Mesendoderm (in vitro differentiated cells): ENCODE results near the gene CEP112.

Experiments
- DNase-seq: peaks from one replicate; pipeline ENCODE4 v3.0.0; 2013
- H2AK5ac ChIP-seq: 2 replicates; pipeline ENCODE4 v1.6.1; 2013; ENCODE audit warnings: low read length, inconsistent platforms
- H2BK120ac ChIP-seq: 2 replicates; pipeline ENCODE4 v1.6.1; 2013; ENCODE audit warnings: low read depth, mild to moderate bottlenecking, low read length, moderate library complexity, mixed read lengths
- H2BK15ac ChIP-seq: replicated peaks from 2 replicates; pipeline ENCODE4 v1.6.1; 2013; ENCODE audit warnings: low read depth, mild to moderate bottlenecking, moderate library complexity
- H2BK5ac ChIP-seq: 2 replicates; pipeline ENCODE4 v1.6.1; 2013; ENCODE audit warnings: low read length, inconsistent platforms
- H3K18ac ChIP-seq: 2 replicates; pipeline ENCODE4 v1.6.1; 2013; ENCODE audit warnings: mild to moderate bottlenecking, low read length, mixed read lengths
- H3K23ac ChIP-seq: one replicate; pipeline ENCODE4 v1.6.1; 2013; ENCODE audit warnings: low read length
- H3K27ac ChIP-seq: 2 replicates; pipeline ENCODE4 v1.5.1; 2013; ENCODE audit warnings: low read depth, mild to moderate bottlenecking, inconsistent platforms, low read length, moderate library complexity
- H3K27me3 ChIP-seq: 2 replicates; pipeline ENCODE4 v1.6.1; 2013; ENCODE audit warnings: low read length, control low read depth, mild to moderate bottlenecking, inconsistent platforms; ENCODE audit not compliant: insufficient read depth, poor library complexity
- H3K36me3 ChIP-seq: 2 replicates; pipeline ENCODE4 v1.6.1; 2013; ENCODE audit warnings: low read length, inconsistent platforms; ENCODE audit not compliant: control insufficient read depth, insufficient read depth
- H3K4ac ChIP-seq: one replicate; pipeline ENCODE4 v1.6.1; 2013; ENCODE audit warnings: low read depth, mild to moderate bottlenecking, low read length, moderate library complexity
- H3K4me1 ChIP-seq: 2 replicates; pipeline ENCODE4 v1.6.1; 2013; ENCODE audit warnings: low read depth, low read length, inconsistent platforms; ENCODE audit not compliant: control insufficient read depth
- H3K4me2 ChIP-seq: 2 replicates; pipeline ENCODE4 v1.6.1; 2013; ENCODE audit warnings: low read length
- H3K4me3 ChIP-seq: 2 replicates; pipeline ENCODE4 v1.5.1; 2013; ENCODE audit warnings: mild to moderate bottlenecking, low read length
- H3K56ac ChIP-seq: one replicate; pipeline ENCODE4 v1.6.1; 2013; ENCODE audit warnings: low read length
- H3K79me1 ChIP-seq: 2 replicates; pipeline ENCODE4 v1.6.1; 2013; ENCODE audit warnings: low read length, inconsistent platforms
- H3K79me2 ChIP-seq: 2 replicates; pipeline ENCODE4 v1.6.1; 2013; ENCODE audit warnings: mild to moderate bottlenecking, low read length; ENCODE audit not compliant: control insufficient read depth, insufficient read depth
- H3K9ac ChIP-seq: 2 replicates; pipeline ENCODE4 v1.6.1; 2013; ENCODE audit warnings: low read length, inconsistent platforms
- H4K5ac ChIP-seq: one replicate; pipeline ENCODE4 v1.6.1; 2013; ENCODE audit warnings: low read length
- H4K8ac ChIP-seq: one replicate; pipeline ENCODE4 v1.6.1; 2013; ENCODE audit warnings: low read depth, mild to moderate bottlenecking, control low read depth, low read length, moderate library complexity
- WGBS: extraction: QIAGEN DNeasy Blood & Tissue Kit; methylation state at CpG from one replicate; pipeline ENCODE4 v1.1.7; 2013; ENCODE audit warnings: low lambda C conversion rate, missing lambda C conversion rate; ENCODE audit not compliant: insufficient coverage; ENCODE audit errors: extremely low coverage; 5-methylcytosine and 5-hydroxymethylcytosine counted together

Gene CEP112

DNA sequence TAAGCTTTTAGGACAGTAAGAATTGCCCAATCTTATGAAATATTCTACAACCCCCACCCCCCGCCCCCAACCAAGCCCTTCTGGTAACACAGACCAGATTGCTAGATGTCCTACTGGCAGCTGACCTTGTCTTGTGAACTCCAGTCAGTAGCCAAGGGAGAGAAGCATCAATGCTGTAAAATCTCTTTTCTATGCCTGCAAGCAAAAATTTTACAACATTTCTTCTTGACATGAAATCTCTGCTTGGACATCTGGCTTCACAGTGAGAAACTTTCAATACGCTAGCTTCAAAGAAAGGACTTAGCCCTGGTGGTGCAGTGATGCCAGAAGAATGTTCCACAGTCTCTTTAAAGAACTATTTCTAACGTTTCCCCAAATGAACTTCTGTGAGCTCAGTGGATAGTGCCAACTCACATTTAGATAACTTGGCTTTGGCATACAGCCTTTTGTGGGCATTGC lies 461.2 kb downstream of the CEP112 start:
- Histone ChIP-seq H3K27ac (no peak overlapping the region), H4K5ac (no peak overlapping the region), H3K9ac (no peak overlapping the region), H2BK15ac (no peak overlapping the region), H3K4me1 (no peaks in the 10 kb centered on the region), H4K8ac (no peak overlapping the region), H3K36me3 (no peaks in the 10 kb centered on the region), H3K56ac (no peak overlapping the region), H3K4me3 (no peak overlapping the region), H3K79me1 (no peaks in the 10 kb centered on the region), H3K79me2 (no peaks in the 10 kb centered on the region), H2AK5ac (no peak overlapping the region), H2BK5ac (no peak overlapping the region), H2BK120ac (no peak overlapping the region), H3K27me3 (no peaks in the 10 kb centered on the region), H3K23ac (no peak overlapping the region), H3K4ac (no peak overlapping the region), H3K18ac (no peak overlapping the region), H3K4me2 (no peak overlapping the region)
- no CpG with 5 or more reads among the region's 3 CpGs for WGBS
- no peak for DNase-seq

DNA sequence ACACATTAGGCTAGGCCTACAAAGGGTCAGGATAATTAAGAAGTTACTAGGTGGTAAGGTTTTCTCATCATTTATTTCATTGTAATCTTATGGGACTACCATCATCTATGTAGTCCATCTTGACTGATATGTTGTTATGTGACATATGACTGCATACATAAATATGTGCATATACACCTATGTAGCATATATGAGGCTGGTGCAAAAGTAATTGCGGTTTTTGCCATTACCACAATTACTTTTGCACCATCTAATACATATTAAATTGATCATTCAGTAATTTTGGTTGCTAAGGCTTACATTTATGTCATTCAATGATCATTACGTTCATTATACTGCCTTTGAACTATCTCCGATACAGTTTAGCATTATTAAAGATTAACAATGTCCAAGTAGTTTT lies 462.7 kb downstream of the CEP112 start:
- Histone ChIP-seq H2BK15ac (no peak overlapping the region), H3K9ac (no peak overlapping the region), H4K5ac (no peak overlapping the region), H3K36me3 (no peaks in the 10 kb centered on the region), H3K79me1 (no peaks in the 10 kb centered on the region), H3K4me2 (no peak overlapping the region), H3K4me1 (no peaks in the 10 kb centered on the region), H2BK120ac (no peak overlapping the region), H3K27ac (no peak overlapping the region), H3K79me2 (no peaks in the 10 kb centered on the region), H2AK5ac (no peak overlapping the region), H4K8ac (no peak overlapping the region), H3K27me3 (no peaks in the 10 kb centered on the region), H2BK5ac (no peak overlapping the region), H3K23ac (no peak overlapping the region), H3K4ac (no peak overlapping the region), H3K4me3 (no peak overlapping the region), H3K18ac (no peak overlapping the region), H3K56ac (no peak overlapping the region)
- DNase-seq: no peak
- WGBS: no CpG with 5 or more reads among the region's 3 CpGs

DNA sequence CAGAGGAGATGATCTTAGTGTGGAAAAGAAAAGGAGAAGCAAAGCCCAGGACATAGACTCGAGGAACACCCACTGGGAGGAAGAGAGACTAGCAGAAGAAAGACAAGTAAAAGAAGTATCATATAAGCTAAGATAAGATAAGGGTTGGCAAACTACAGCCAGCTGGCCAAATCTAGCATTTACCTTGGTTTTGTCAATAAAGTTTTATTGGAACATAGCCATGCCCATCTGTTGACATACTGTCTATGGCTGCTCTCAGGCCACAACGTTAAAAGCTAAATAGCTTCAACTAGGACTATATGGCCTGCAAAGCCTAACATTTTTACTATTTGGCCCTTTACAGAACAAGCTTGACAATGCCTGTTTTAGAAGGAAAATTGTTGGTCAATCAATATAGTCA lies 464.1 kb downstream of the CEP112 start:
- H3K27ac ChIP-seq: no peak overlapping the region
- no peak overlapping the region for H3K4ac ChIP-seq
- H2BK5ac ChIP-seq: no peak overlapping the region
- no peak overlapping the region for H3K23ac ChIP-seq
- no peak overlapping the region for H2AK5ac ChIP-seq
- no peak overlapping the region for H4K8ac ChIP-seq
- H2BK15ac ChIP-seq: no peak overlapping the region
- no peak overlapping the region for H2BK120ac ChIP-seq
- H3K79me1 ChIP-seq: no peaks in the 10 kb centered on the region
- no peak overlapping the region for H3K56ac ChIP-seq
- H3K79me2 ChIP-seq: no peaks in the 10 kb centered on the region
- WGBS: no CpG with 5 or more reads among the region's 2 CpGs
- no peaks in the 10 kb centered on the region for H3K4me1 ChIP-seq
- no peak overlapping the region for H3K4me2 ChIP-seq
- H3K9ac ChIP-seq: no peak overlapping the region
- no peak overlapping the region for H4K5ac ChIP-seq
- H3K27me3 ChIP-seq: no peaks in the 10 kb centered on the region
- H3K18ac ChIP-seq: no peak overlapping the region
- no peak overlapping the region for H3K4me3 ChIP-seq
- H3K36me3 ChIP-seq: no peaks in the 10 kb centered on the region
- DNase-seq: no peak

DNA sequence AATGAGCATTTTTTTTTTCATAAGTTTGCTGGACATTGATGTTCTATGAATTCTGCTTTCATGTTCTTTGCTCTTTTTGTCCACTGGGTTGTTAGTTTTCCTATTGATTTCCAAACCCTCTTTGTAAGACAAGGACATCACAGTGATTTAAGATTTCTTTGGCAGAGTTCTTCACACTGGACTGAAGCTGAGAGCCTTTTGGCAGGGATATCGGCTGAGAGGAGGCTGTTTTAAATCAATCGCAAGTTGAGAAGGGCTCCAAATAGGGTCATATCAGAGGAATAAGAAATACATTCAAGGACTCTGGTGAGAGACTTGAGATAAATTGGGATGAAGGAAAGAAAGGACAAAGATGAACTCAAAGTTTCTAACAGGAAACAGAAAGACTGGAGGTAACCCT lies 464.7 kb downstream of the CEP112 start:
- Histone ChIP-seq H4K5ac (no peak overlapping the region), H3K27ac (no peak overlapping the region), H3K56ac (no peak overlapping the region), H3K4me1 (no peaks in the 10 kb centered on the region), H2AK5ac (no peak overlapping the region), H2BK120ac (no peak overlapping the region), H3K4me2 (no peak overlapping the region), H3K23ac (no peak overlapping the region), H3K9ac (no peak overlapping the region), H3K4me3 (no peak overlapping the region), H3K79me2 (no peaks in the 10 kb centered on the region), H3K79me1 (no peaks in the 10 kb centered on the region), H4K8ac (no peak overlapping the region), H2BK15ac (no peak overlapping the region), H2BK5ac (no peak overlapping the region), H3K18ac (no peak overlapping the region), H3K27me3 (no peaks in the 10 kb centered on the region), H3K4ac (no peak overlapping the region), H3K36me3 (no peaks in the 10 kb centered on the region)
- WGBS: no CpG with 5 or more reads among the region's 2 CpGs
- no peak for DNase-seq

DNA sequence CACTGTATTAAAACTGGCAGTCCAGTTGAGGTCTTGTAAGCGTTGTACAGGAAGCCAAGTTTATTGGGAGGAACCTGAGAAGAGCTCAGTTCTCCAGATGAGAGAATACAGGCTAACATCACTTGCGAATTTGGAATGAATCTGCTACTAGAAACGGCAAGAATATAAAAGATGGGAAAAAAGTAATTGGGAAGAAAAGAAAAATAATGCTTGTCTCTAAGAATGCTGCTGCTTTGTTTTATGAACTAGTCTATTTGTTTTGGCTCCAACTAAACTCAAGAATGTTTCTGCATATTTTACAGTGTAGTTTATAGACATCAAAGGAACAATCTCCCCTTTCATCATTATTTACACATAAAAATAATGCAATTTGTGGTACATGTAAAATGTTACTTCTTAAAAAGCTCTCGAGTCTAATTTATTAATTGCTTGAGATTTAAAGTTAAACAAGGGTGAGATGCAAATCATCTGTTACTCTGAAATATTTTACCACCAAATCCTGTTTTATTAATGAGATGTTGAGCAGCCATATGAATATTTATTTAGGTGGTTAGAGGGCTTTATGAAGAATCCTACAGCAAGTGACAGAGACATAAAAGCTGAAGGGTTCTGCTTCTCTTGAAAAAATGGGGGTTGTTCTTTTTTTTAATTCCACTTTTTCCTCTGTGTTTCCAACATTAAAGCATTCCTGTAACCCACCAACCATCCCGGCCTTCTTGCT lies 468.3 kb downstream of the CEP112 start:
- no peak overlapping the region for H4K5ac ChIP-seq
- no peaks in the 10 kb centered on the region for H3K4me1 ChIP-seq
- no peak overlapping the region for H3K4me2 ChIP-seq
- H3K36me3 ChIP-seq: no peaks in the 10 kb centered on the region
- H2BK5ac ChIP-seq: no peak overlapping the region
- H3K4me3 ChIP-seq: no peak overlapping the region
- H2BK120ac ChIP-seq: no peak overlapping the region
- no peak for DNase-seq
- no peak overlapping the region for H3K23ac ChIP-seq
- no peak overlapping the region for H2BK15ac ChIP-seq
- WGBS: no CpG with 5 or more reads among the region's 5 CpGs
- H3K27ac ChIP-seq: no peak overlapping the region
- H3K27me3 ChIP-seq: no peaks in the 10 kb centered on the region
- H2AK5ac ChIP-seq: no peak overlapping the region
- no peaks in the 10 kb centered on the region for H3K79me2 ChIP-seq
- no peak overlapping the region for H3K18ac ChIP-seq
- H4K8ac ChIP-seq: no peak overlapping the region
- no peaks in the 10 kb centered on the region for H3K79me1 ChIP-seq
- no peak overlapping the region for H3K4ac ChIP-seq
- H3K56ac ChIP-seq: no peak overlapping the region
- H3K9ac ChIP-seq: no peak overlapping the region

DNA sequence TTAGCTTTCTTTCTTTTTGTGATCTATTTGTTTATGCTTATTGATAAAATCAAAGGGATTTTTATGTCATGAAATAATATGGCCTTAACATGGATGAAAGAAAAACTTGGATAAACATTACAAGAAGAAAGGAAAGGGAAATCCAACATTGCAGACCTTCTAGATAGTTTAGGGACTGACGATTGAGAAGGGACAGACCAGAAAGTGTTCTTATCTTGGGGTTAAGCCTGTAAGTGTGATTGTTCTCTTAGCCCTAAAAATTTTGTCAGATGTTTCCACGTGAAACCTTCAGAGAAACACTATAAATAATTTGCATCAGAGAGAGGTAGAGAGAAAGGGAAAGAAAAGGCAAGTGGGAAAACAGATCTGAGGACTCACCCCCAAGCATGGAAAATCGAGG lies 473.3 kb downstream of the CEP112 start:
- Histone ChIP-seq H3K36me3 (no peaks in the 10 kb centered on the region), H2BK15ac (no peak overlapping the region), H2BK120ac (no peak overlapping the region), H3K4ac (no peak overlapping the region), H3K56ac (no peak overlapping the region), H3K27me3 (no peaks in the 10 kb centered on the region), H3K79me2 (no peaks in the 10 kb centered on the region), H3K9ac (no peak overlapping the region), H3K4me1 (no peaks in the 10 kb centered on the region), H3K27ac (no peak overlapping the region), H3K4me2 (no peak overlapping the region), H4K8ac (no peak overlapping the region), H3K4me3 (no peak overlapping the region), H2AK5ac (no peak overlapping the region), H3K23ac (no peak overlapping the region), H2BK5ac (no peak overlapping the region), H3K79me1 (no peaks in the 10 kb centered on the region), H3K18ac (no peak overlapping the region), H4K5ac (no peak overlapping the region)
- no CpG with 5 or more reads among the region's 3 CpGs for WGBS
- DNase-seq: no peak
